HG03039 (cell line): ENCODE measurements around the gene CHI3L2.

Experiments
- ATAC-seq: cut with Tn5 transposase; IDR thresholded peaks from one replicate; pipeline ENCODE4 v1.9.1; 2021; ENCODE audit warnings: mild to moderate bottlenecking, moderate library complexity; ENCODE audit not compliant: unreplicated experiment

Gene CHI3L2

DNA sequence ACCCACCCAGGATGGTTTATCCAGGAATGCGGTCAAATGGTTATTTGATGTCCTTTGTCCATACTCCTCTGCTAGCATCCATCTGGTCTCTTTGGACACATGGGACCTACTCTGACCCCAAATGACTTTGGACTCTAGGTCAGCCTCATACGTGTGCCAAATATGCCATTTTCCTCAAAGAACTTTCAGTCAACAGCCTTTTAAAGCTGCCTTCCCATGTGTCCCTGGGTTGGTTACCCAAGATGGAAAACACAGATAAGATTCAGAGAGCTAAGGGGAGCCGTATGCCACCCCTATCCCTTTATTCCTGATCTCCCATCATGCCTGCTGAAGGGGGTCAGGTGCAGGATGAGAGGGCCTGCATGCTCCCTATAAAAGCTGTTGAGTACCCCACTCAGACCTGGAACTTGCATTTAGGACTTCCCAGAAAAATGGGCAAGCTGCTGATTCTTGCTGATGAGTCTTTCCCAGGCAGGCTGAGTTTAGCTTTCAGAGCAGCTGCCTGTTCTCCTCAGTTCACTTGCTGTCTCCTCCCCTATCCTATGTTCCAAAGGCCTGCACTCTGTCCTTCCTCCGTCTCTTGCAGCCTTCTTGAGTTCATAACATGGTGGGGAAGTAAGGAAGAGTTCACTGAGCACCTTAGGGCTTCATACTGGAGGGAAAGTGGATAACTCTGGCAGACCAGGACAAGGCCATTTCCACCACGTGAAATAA, 19.8 kb downstream of the CHI3L2 start:
- ATAC-seq, result no peak

GRCh38 chr1:111249960-111250359, 22.4 kb downstream of the CHI3L2 start:
- ATAC-seq, result no peak

- no peak for ATAC-seq
Measured at GRCh38 chr1:111251570-111251969, 24.1 kb downstream of the CHI3L2 start.

- ATAC-seq, result no peak
Measured at GRCh38 chr1:111252786-111253185, 25.3 kb downstream of the CHI3L2 start.

GRCh38 chr1:111253876-111254275, 26.4 kb downstream of the CHI3L2 start:
- ATAC-seq, result no peak

DNA sequence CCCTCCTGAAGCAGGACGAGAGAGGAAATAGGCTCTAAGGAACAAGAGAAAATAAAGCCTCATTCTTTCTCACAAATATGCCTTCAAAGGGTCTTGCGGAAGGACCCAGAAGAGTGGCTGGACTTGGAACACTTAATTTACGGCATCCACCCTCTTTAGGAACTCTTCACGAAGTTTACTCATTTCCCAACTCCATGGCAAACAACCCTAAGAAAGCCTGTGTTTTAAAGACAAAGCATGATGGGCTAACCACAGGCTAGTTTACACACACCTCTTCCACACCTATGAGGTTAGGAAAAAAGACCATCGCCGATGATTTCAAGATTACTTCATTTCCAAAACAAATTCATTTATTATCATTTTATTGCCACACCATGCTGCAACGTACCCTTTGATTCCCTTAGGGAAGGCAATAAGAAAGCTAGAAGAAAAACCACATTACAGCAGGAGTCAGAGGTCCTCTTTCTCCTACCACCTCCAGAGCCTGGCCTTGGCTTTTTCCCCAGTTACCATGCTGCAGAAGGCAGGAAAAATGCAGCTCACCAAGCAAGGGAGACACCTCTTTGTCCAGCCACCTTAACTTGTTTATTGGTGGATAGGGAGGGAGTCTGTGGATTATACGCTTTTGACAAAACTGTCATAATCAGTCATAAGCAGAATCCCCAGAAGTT, 29.6 kb downstream of the CHI3L2 start:
- no peak for ATAC-seq

GRCh38 chr1:111267801-111268508, 40.4 kb downstream of the CHI3L2 start:
- no peak for ATAC-seq

GRCh38 chr1:111269825-111270406, 42.4 kb downstream of the CHI3L2 start:
- ATAC-seq, result no peak

- no peak for ATAC-seq
Measured at GRCh38 chr1:111270771-111271463, 43.4 kb downstream of the CHI3L2 start.

- ATAC-seq, result no peak
Measured at GRCh38 chr1:111271464-111271801, 43.9 kb downstream of the CHI3L2 start.

DNA sequence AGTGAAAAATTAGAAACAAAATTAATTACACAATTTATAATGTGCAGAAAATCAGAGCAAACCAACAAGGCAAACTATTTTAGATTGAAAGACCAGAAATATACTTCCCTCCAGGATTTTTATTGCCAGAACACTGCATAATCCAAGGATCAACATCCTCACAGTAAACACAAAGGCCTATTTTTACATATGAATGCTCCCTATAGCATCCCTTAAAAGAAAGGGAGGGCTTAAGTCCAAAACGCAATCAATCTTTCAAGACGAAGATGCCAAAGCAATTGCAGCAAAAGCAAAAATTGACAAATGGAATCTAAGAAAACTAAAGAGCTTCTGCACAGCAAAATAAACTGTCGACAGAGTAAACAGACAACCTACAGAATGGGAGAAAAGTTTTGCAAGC, 44.6 kb downstream of the CHI3L2 start:
- no peak for ATAC-seq

DNA sequence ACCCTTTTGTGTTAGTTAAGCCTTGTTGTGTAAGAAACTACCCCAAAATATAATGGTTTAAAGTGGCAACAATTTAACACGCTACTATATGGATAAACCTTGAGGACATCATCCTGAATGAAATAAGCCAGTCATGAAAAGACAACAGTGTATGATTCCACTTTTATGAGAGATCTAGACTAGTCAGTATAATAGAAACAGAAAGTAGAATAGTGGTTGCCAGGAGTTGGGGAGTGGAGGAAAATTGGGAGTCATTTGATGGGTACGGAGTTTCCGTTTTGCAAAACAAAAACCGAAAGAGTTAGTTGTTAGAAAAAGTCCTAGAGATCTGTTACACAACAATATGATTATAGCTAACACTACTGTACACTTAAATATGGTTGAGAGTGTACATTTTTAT, 47.1 kb downstream of the CHI3L2 start:
- no peak for ATAC-seq

- no peak for ATAC-seq
Measured at GRCh38 chr1:111275079-111275478, 47.6 kb downstream of the CHI3L2 start.

GRCh38 chr1:111275780-111276433, 48.4 kb downstream of the CHI3L2 start:
- no peak for ATAC-seq

- ATAC-seq, result no peak
Measured at GRCh38 chr1:111279144-111279543, 51.6 kb downstream of the CHI3L2 start.

GRCh38 chr1:111280267-111280666, 52.8 kb downstream of the CHI3L2 start:
- ATAC-seq, result no peak

GRCh38 chr1:111281411-111281810, 53.9 kb downstream of the CHI3L2 start:
- no peak for ATAC-seq

GRCh38 chr1:111283838-111284237, 56.3 kb downstream of the CHI3L2 start:
- no peak for ATAC-seq

- no peak for ATAC-seq
Measured at GRCh38 chr1:111285879-111286278, 58.4 kb downstream of the CHI3L2 start.

DNA sequence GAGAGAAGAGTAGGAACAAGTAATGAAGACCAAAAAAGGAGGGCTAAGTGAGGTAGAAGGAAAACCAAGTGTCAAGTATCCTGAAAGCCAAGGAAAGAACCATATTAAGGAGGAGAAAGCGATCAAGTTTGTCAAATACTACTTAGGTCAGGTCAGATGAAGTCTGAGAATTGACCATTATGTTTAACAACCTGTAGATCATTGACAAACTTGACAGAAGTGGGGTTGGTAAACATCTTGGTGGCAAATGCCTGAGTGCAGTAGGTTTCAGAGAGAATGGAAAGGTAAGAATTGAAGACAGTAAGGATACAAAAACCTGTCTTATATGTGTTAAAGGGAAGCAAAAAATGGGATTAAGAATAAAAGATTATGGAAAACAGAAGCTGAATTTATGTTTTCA, 59.4 kb downstream of the CHI3L2 start:
- no peak for ATAC-seq

- no peak for ATAC-seq
Measured at GRCh38 chr1:111289371-111289770, 61.9 kb downstream of the CHI3L2 start.
